H9 (cell line): Measurements from ENCODE around the gene GJD4. TPM values are rescaled to one million over a fixed set of nuclear protein-coding genes. Genes with fewer than 3 reads are reported as not detected.

Experiments used
- DNase-seq: peaks from one replicate; pipeline ENCODE4 v3.0.0-alpha.2; 2017
- H2AFZ ChIP-seq: one replicate; pipeline ENCODE4 v1.6.1; 2013; ENCODE audit warnings: mild to moderate bottlenecking, low read length, control low read depth, moderate library complexity
- H2AK5ac ChIP-seq: 2 replicates; pipeline ENCODE4 v1.6.1; 2013; ENCODE audit warnings: low read length, control low read depth, mixed read lengths; ENCODE audit not compliant: insufficient read length
- H2BK120ac ChIP-seq: one replicate; pipeline ENCODE4 v1.6.1; 2013; ENCODE audit warnings: low read depth, mild to moderate bottlenecking, low read length, control low read depth, inconsistent platforms; ENCODE audit not compliant: poor library complexity, severe bottlenecking
- H2BK12ac ChIP-seq: 2 replicates; pipeline ENCODE4 v1.6.1; 2013; ENCODE audit warnings: low read length, control low read depth, mixed read lengths, low read depth; ENCODE audit not compliant: insufficient read length
- H2BK15ac ChIP-seq: 2 replicates; pipeline ENCODE4 v1.6.1; 2013; ENCODE audit warnings: low read depth, low read length, control low read depth
- H2BK20ac ChIP-seq: one replicate; pipeline ENCODE4 v1.6.1; 2013; ENCODE audit warnings: low read depth, mild to moderate bottlenecking, low read length, control low read depth, inconsistent platforms; ENCODE audit not compliant: poor library complexity, severe bottlenecking
- H2BK5ac ChIP-seq: 2 replicates; pipeline ENCODE4 v1.6.1; 2013; ENCODE audit warnings: low read length, control low read depth, mixed read lengths; ENCODE audit not compliant: insufficient read length
- H3K14ac ChIP-seq: 2 replicates; pipeline ENCODE4 v1.6.1; 2013; ENCODE audit warnings: low read length, control low read depth; ENCODE audit not compliant: insufficient read depth
- H3K18ac ChIP-seq: 2 replicates; pipeline ENCODE4 v1.6.1; 2013; ENCODE audit warnings: low read depth, mild to moderate bottlenecking, mixed read lengths, low read length, control low read depth; ENCODE audit not compliant: insufficient read length
- H3K23ac ChIP-seq: 2 replicates; pipeline ENCODE4 v1.6.1; 2013; ENCODE audit warnings: low read length, control low read depth, mixed read lengths, low read depth; ENCODE audit not compliant: insufficient read length
- H3K23me2 ChIP-seq: 2 replicates; pipeline ENCODE4 v1.6.1; 2013; ENCODE audit warnings: low read depth, mild to moderate bottlenecking, mixed read lengths, low read length, control low read depth; ENCODE audit not compliant: insufficient read length, poor library complexity, severe bottlenecking
- H3K27ac ChIP-seq: 2 replicates; pipeline ENCODE4 v1.5.1; 2013; ENCODE audit warnings: low read length, control low read depth, mixed read lengths, low read depth; ENCODE audit not compliant: insufficient read length
- H3K27me3 ChIP-seq: 2 replicates; pipeline ENCODE4 v1.6.1; 2013; ENCODE audit warnings: low read length, control low read depth, inconsistent platforms; ENCODE audit not compliant: insufficient read depth
- H3K4ac ChIP-seq: 2 replicates; pipeline ENCODE4 v1.6.1; 2013; ENCODE audit warnings: low read depth, mild to moderate bottlenecking, control low read depth, inconsistent platforms, low read length, moderate library complexity
- H3K4me1 ChIP-seq: 2 replicates; pipeline ENCODE4 v1.6.1; 2013; ENCODE audit warnings: low read length, control low read depth, inconsistent platforms; ENCODE audit not compliant: insufficient read depth
- H3K4me2 ChIP-seq: 2 replicates; pipeline ENCODE4 v1.6.1; 2013; ENCODE audit warnings: low read length, control low read depth, mixed read lengths; ENCODE audit not compliant: insufficient read length, insufficient read depth
- H3K56ac ChIP-seq: 2 replicates; pipeline ENCODE4 v1.6.1; 2013; ENCODE audit warnings: low read depth, mild to moderate bottlenecking, mixed read lengths, low read length, control low read depth; ENCODE audit not compliant: insufficient read length
- H3K79me1 ChIP-seq: 2 replicates; pipeline ENCODE4 v1.6.1; 2013; ENCODE audit warnings: low read depth, mild to moderate bottlenecking, moderate library complexity, low read length, control low read depth, inconsistent platforms; ENCODE audit not compliant: insufficient read depth, poor library complexity, severe bottlenecking
- H3K79me2 ChIP-seq: 2 replicates; pipeline ENCODE4 v1.6.1; 2013; ENCODE audit warnings: low read length, control low read depth, inconsistent platforms; ENCODE audit not compliant: insufficient read depth
- H3K9ac ChIP-seq: 2 replicates; pipeline ENCODE4 v1.6.1; 2013; ENCODE audit warnings: low read length, control low read depth, mixed read lengths; ENCODE audit not compliant: insufficient read length; ENCODE audit errors: extremely low read depth
- H3K9me3 ChIP-seq: one replicate; pipeline ENCODE4 v1.6.1; 2013; ENCODE audit warnings: low read depth, low read length, inconsistent platforms; ENCODE audit not compliant: control insufficient read depth
- H3T11ph ChIP-seq: one replicate; pipeline ENCODE4 v1.6.1; 2013; ENCODE audit warnings: mild to moderate bottlenecking, low read length, control low read depth, inconsistent platforms
- H4K20me1 ChIP-seq: one replicate; pipeline ENCODE4 v1.6.1; 2013; ENCODE audit not compliant: control insufficient read depth, insufficient read length, insufficient read depth
- H4K5ac ChIP-seq: 2 replicates; pipeline ENCODE4 v1.6.1; 2013; ENCODE audit warnings: low read depth, mild to moderate bottlenecking, mixed read lengths, low read length, control low read depth; ENCODE audit not compliant: insufficient read length
- H4K8ac ChIP-seq: replicated peaks from 2 replicates; pipeline ENCODE4 v1.6.1; 2013; ENCODE audit warnings: low read length, control low read depth, mixed read lengths, low read depth; ENCODE audit not compliant: insufficient read length
- H4K91ac ChIP-seq: 2 replicates; pipeline ENCODE4 v1.6.1; 2013; ENCODE audit warnings: low read depth, mild to moderate bottlenecking, moderate library complexity, mixed read lengths, low read length, control low read depth; ENCODE audit not compliant: insufficient read length
- H3K27ac Mint-ChIP-seq, 3 experiments: 2 replicates in 2 of 3; 3 replicates in 1 of 3; pipeline ENCODE4 v1.8.0; 2020 to 2021; ENCODE audit warnings: mixed read lengths in 3 of 3, mild to moderate bottlenecking in 1 of 3, moderate library complexity in 1 of 3
- H3K27me3 Mint-ChIP-seq: 2 replicates; pipeline ENCODE4 v1.8.0; 2021; ENCODE audit warnings: low read depth, mild to moderate bottlenecking, moderate library complexity, mixed read lengths
- H3K36me3 Mint-ChIP-seq, 3 experiments: 2 replicates in 2 of 3; 3 replicates in 1 of 3; pipeline ENCODE4 v1.8.0; 2020 to 2021; ENCODE audit warnings: low read depth in 3 of 3, mixed read lengths in 3 of 3; ENCODE audit not compliant: insufficient read depth in 1 of 3
- H3K4me1 Mint-ChIP-seq, 2 experiments: 2 replicates each; pipeline ENCODE4 v1.8.0; 2020; ENCODE audit warnings: mixed read lengths in 2 of 2
- H3K4me3 Mint-ChIP-seq, 2 experiments: 2 replicates in 1 of 2; 3 replicates in 1 of 2; pipeline ENCODE4 v1.8.0; 2020 to 2021; ENCODE audit warnings: mild to moderate bottlenecking in 2 of 2, mixed read lengths in 2 of 2, moderate library complexity in 1 of 2
- H3K9me3 Mint-ChIP-seq, 2 experiments: 2 replicates in 1 of 2; 3 replicates in 1 of 2; pipeline ENCODE4 v1.8.0; 2020; ENCODE audit warnings: mild to moderate bottlenecking in 2 of 2, mixed read lengths in 2 of 2, moderate library complexity in 1 of 2
- CTCF ChIP-seq: fragments of 200-600 bp; sonication (generic); conservative IDR thresholded peaks from 3 replicates; pipeline ENCODE4 v1.8.0; 2021; ENCODE audit warnings: antibody characterized with exemption, mild to moderate bottlenecking
- WGBS: extraction: QIAGEN DNeasy Blood & Tissue Kit; methylation state at CpG from one replicate; pipeline ENCODE4 v1.1.7; 2013; ENCODE audit warnings: missing lambda C conversion rate, low lambda C conversion rate, mixed read lengths; ENCODE audit not compliant: insufficient read length; ENCODE audit errors: extremely low coverage; 5-methylcytosine and 5-hydroxymethylcytosine counted together
- total RNA-seq: library from RNA; stranded (reverse); gene quantifications from 2 replicates; pipeline ENCODE4 v1.2.1, GENCODE V29; 2021

The GJD4 gene
- total RNA-seq, 1 experiment from 2014 or later: not detected

- H3K9me3 ChIP-seq: no peaks in the 10 kb centered on the region
- no peak overlapping the region for H3K14ac ChIP-seq
- no peak for TF ChIP-seq CTCF
- H3K56ac ChIP-seq: no peak overlapping the region
- H2AFZ ChIP-seq: no peak overlapping the region
- H3K36me3 Mint-ChIP-seq: peaks cover 3 to 6% (median 5%) of the 10 kb centered on the region in 3 experiments
- H4K91ac ChIP-seq: no peak overlapping the region
- H3K4me1 ChIP-seq: no peaks in the 10 kb centered on the region
- DNase-seq: no peak
- no peak overlapping the region for H4K8ac ChIP-seq
- H3K23ac ChIP-seq: no peak overlapping the region
- WGBS: no CpG with 5 or more reads among the region's 8 CpGs
- H3K9ac ChIP-seq: no peak overlapping the region
- H2BK20ac ChIP-seq: no peak overlapping the region
- H3K18ac ChIP-seq: no peak overlapping the region
- no peak overlapping the region for H2BK120ac ChIP-seq
- no peaks in the 10 kb centered on the region for H3K27me3 ChIP-seq
- H3K4ac ChIP-seq: no peak overlapping the region
- H3K4me2 ChIP-seq: no peak overlapping the region
- no peak overlapping the region for H4K5ac ChIP-seq
- H3K79me1 ChIP-seq: no peaks in the 10 kb centered on the region
- no peak overlapping the region for H3K4me3 Mint-ChIP-seq
- H2BK12ac ChIP-seq: no peak overlapping the region
- no peak overlapping the region for H2AK5ac ChIP-seq
- peaks cover 10% of the 10 kb centered on the region for H3K27me3 Mint-ChIP-seq
- no peak overlapping the region for H3T11ph ChIP-seq
- H3K27ac ChIP-seq: no peak overlapping the region
- H2BK5ac ChIP-seq: no peak overlapping the region
- no peak overlapping the region for H3K27ac Mint-ChIP-seq
- no peaks in the 10 kb centered on the region for H3K23me2 ChIP-seq
- H3K4me1 Mint-ChIP-seq: no peaks in the 10 kb centered on the region; a peak in 1 of 4 replicates
- H4K20me1 ChIP-seq: no peaks in the 10 kb centered on the region
- no peak overlapping the region for H2BK15ac ChIP-seq
- H3K9me3 Mint-ChIP-seq: peaks cover 5 to 6% of the 10 kb centered on the region in 2 experiments
- H3K79me2 ChIP-seq: no peaks in the 10 kb centered on the region
These were observed 19.1 kb upstream of the GJD4 start for GRCh38 chr10:35585903-35586535.
